NCI-H226 (cell line): Measurements from ENCODE around the gene PMS1.
"Not testable (repeated sequence)": the region's sequence is repeated elsewhere in the genome, so short reads cannot be mapped to it uniquely, and the experiment has no call there.

Experiments used
- DNase-seq: peaks from one replicate; pipeline ENCODE4 v3.0.0-alpha.2; 2015

PMS1 gene

DNA sequence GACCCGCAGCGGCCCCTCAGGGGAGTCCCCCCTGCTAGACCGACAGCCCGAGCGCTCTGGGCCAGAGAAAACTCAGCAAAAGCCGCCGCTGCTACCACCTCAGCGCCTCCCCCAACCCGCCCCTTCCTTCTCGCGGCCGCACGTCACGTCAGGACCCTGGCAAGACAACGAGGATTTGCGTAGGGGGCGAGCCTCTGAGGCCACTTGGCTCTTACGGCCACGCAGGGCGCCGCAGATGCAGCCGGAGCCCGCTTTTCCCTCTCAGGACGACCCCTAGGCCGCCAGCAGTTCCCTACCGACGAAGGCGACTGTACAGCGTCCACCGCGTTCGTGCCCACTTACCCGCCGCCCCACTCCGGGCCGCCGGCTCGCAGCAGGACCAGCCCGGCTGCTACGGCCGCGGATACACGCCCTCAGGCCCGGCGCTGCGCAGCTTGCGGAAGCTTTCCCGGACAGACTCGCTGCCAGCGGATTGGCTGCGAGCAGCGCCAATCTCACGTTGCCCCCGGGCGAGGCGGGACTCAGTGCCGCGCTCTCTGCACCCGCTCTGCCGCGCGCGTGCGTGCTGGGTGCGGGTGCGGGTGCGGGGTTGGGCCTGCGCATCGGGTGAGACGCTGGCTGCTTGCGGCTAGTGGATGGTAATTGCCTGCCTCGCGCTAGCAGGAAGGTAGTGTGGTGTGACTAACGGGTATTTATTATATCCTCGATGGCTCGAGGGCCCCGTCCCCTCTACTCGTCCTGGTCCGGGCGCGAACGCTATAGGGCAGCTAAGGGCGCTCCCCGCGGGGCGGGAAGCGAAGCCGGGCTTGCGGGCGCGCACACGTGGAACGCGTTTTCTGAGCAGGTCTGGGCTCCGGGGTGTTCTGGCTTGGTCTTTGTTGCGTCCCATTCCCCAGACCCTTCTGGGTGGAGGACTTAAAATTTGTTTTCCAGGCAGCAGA lies at the start of gene PMS1, which contains the start of gene ORMDL1:
PMS1 (plus strand) TSS at position 524 of the 941 bp plus-strand sequence. CDS start 7,360 bp downstream, outside the sequence.
ORMDL1 (minus strand) TSS at position 413 of the 941 bp plus-strand sequence. CDS start 1,744 bp downstream, outside the sequence.
- DNase-seq = peak; percentile 96

DNA sequence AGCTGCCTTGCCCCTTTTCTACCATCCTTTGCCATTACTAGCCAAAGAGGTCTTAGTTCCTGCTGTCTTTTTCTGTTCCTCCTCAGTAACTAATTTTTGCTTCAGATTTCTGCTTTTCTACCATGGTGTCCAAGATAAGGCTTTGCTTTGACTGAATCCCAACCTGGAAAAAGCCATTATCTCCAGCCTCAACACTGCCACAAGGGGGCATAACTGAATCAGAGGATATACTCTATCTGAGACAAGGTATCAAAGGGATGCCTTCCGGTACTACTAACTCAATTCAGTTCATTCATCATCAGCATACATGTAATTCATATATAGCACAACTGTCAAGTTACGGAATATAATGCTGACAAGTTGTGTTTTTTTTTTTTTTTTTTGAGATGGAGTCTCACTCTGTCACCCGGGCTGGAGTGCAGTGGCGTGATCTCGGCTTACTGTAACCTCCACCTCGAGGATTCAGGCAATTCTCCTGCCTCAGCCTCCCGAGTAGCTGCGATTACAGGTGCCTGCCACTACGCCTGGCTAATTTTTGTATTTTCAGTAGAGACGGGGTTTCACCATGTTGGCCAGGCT lies 33.1 kb upstream of the PMS1 start:
- peak; percentile 33 for DNase-seq

DNA sequence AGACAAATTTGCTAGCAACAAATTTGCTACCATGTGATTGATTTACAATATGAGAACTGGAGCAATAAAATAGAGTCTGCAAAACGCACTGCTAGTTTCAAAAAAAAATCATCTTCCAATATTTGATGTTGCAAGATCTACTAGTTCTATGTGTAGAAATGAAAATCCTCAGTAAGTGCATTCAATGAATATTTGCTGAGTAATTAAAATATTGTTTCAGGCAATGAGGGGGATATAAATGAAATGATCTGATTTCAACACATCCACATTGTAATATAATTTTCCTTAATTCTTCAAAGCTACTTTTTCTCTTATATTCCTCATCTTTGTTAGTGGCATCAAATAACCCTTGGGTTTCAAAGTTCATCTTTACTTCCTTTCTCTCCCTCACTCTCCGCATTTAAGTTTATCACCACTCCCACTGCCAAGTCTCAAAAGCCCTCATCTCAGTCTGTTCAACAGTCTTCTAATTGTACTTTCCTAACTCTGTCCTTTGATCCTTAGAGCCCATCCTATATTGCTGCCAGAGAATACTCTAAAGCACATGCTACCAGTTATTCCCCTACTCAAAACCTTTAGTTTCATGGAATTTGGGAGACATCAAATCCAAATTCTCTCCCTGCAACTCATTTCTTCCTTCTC lies 27.8 kb upstream of the PMS1 start:
- DNase-seq = no peak

DNA sequence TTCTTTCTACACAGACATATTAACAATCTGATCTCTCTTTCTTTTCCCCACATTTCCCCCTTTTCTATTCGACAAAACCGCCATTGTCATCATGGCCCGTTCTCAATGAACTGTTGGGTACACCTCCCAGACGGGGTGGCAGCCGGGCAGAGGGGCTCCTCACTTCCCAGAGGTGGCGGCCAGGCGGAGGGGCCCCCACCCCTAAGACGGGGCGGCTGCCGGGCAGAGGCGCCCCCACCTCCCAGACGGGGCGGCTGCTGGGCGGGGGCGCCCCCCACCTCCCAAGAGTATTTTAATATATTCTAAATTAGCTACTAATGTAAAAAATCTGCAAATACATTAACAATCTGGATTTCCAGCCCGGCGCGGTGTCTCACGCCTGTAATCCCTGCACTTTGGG lies 24.1 kb upstream of the PMS1 start:
- not testable (repeated sequence) for DNase-seq

DNA sequence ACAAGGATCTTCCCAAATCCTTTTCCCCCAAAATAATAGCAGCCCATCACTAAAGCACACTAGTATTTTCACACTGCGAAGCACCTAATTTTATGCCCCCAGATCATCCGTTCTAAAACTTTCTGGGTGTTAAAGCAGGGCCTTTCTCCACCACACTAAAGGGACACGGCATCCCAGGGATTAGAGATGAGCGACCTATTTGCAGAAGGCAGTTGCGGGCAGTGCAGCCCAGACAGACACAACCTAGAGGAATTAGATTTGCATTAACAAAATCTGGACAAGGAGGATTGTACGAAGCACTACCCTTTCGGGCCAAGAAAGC lies 22.1 kb upstream of the PMS1 start:
- DNase-seq = no peak

DNA sequence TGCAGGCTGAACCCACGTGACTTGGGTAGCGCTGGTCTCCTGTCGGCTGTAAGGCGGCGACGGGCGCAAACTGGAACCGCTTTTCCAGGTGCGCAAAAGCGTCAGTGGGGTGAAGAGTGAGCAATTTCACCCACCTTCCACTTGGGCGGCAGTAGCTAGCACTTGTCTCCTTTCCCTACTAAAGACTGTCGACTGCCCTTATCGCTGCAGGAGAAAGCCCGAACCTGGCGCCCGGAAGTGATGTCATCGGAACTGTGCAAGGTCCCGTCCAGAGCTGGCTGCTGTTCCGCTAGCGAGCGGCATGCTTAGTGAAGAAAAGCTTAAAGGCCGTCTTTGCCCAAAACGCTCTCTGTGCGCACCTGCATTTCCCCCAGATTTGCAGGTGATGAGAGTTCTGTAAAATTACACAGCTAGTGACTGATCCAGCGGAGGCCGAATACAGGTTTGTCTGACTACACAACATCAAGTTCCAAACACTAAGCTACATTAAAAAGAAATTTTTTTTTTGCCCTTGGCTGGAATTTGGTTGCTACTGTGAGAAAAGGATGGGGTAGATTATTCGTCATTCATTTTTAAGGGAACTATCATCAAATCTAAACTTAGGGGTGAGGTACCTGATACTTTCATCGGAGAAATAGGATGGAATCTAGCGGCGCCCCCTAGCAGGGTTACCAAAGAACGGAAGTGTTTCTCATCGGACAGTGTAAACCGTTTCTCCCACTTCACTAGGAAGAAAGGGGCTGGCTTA lies 21.5 kb upstream of the PMS1 start, which contains the start of gene OSGEPL1:
OSGEPL1 (minus strand) TSS at position 242 of the 748 bp plus-strand sequence. CDS start 1,152 bp downstream, outside the sequence.
- DNase-seq = peak; percentile 94

DNA sequence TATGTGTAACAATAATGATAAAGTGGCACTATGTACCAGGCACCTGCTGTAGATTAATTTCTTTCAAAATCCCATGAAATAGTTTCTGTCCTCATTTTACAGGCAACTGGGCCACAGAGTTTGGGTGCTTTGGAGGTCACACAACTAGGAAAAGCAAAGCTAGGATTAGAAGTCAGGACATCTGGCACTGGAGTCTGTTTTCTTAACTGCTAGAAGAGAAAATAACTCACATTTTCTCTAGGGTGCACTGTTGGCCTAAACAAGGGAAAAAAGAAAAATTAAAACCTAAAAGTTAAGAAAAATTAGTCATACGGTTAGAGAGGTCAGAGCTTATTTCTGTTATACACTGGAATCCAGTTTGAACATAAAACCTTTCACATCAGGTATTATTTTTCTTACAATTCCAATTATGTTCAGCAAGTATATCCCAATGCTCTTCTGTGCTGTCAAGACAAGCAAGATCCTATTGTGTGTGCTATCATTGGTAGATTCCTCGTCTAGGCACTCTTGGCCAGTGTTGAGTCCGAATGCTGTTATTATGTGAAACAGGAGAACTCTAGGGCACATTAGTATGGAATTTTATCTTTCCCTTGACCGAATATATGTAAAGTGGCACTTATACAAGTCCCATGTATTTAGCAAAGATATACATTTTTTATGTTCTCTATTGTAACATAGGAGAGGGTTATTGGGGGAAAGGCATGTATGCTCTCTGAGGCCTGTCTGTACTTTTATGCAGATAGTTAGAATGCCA lies 20.2 kb upstream of the PMS1 start:
- DNase-seq = no peak

DNA sequence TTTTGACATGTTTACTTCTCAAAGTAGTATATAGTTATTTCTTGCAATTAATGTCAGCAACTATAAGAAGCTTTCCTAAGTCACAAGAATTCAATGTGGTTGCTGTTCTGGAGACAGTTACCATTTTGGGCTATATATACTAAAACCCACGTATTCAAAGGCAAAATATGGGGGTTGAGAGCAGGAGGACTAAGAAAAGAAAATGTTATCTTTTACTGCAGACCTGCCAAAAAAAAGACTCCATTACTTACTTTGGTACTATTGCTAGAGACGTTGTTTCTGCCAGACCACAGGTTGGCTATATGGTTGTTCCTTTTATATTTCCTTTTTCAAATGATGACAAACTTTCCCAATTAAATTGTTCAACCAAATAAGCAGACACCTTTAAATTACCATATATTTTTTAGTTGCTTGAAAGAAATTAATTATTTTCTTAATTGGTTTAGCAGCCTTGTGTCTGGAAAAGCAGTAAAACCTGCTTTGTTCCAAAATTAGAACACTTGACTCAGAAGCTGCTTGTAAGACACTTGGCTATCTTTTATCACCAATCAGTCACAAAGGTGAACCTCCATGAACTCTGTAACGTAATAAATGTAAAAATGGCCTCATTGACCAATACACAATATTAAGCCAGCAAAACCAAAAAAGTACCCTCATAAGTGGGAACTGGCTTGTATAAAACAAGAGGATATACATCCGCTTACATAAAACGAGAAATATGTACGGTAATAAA lies 13.5 kb upstream of the PMS1 start:
- no peak for DNase-seq

DNA sequence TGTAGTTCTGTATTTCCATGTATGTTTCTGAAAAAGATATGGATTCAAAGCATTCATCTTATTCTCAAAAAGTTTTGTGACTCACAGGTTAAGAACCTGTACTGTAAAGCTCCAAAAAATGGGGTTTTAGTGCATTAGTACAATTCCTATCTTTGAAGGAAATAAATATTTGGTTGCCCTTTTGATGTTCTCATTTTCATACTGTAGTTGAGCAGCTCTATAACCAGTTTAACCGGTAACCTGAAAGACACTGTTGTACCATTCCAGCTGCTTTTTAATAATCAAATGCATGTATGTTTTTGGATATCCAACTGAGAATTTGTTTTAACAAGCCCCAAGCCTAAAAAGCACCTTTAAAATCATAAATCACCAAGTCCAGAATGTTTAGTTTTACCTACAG lies 12.0 kb upstream of the PMS1 start:
- DNase-seq = no peak

DNA sequence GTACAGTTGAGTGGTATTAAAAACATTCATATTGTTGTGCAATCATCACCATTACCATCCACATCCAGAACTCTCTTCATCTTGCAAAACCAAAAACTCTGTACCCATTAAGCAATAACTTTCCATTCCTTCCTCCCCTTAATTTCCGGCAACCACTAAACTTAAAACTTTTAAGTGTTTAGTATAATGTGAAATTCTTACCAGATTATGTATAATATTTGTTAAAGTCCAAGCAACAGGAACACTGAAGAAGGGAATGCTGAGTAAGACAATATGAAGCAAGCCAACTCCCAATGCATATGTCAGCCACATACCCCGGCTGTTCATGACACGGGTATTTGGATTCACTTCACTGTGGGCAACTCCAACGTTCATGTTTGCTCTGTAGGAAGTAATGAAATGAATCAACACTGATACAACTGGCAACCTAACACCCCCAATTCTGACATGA lies 2.0 kb upstream of the PMS1 start:
- peak; percentile 26 for DNase-seq

DNA sequence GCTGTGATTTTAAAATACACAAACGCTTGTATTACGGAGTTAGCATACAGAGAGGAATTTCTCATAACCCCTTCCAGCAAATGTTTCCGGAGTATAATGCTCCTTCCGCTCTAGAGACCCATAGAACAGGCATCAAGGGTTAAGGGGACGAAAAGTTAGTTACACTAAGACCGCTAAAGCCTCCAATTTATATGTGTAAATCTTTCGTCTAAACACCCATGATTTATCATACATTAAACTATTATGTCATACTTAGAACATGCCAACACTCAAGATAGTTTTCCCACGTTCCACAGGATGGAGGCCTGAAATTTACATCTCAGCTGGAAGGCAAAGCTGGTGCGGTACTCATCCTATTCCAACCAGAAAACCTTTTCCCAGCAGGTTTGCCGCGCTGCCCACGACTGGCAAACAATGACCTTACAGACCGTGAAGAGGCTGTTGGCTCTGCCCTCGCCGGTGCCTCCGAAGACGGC lies 761 bp upstream of the PMS1 start:
- DNase-seq = peak; percentile 12

DNA sequence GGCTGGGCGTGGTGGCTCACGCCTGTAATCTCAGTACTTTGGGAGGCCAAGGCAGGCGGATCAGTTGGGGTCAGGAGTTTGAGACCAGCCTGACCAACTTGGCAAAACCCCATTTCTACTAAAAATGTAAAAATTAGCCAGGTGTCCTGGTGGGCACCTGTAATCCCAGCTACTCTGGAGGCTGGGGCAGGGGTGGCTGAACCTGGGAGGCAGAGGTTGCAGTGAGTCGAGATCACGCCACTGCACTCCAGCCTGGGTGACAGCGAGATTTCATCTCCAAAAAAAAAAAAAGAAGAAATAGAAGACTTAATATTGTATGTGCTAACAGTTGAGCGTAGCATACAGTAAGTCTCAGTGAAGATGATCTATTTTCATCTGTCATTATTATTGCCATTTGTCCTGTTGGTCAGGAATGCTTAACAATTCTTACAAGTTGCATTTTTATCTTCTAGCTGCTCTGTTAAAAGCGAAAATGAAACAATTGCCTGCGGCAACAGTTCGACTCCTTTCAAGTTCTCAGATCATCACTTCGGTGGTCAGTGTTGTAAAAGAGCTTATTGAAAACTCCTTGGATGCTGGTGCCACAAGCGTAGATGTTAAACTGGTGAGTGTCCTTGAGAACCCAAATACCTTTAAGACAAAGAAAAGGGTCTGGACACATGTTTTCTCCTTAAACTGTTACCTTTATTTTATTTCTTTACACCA lies 7.2 kb downstream of the PMS1 start:
- no peak for DNase-seq

DNA sequence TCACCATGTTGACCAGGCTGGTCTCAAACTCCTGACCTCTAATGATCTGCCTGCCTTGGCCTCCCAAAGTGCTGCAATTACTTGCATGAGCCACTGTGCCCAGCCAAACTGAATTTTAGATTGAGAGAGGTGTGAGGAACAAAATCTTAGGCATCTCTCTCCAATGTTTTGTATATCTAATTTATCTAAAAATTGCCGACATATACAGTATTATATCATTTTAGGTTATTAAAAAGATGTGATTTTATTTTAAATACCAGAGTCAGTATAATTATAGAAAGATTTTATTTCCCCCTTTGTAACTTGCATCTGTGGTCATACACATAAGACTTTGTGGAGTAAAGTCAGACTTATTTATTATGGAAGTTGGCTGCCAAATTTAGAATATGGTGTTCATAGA lies 10.1 kb downstream of the PMS1 start:
- DNase-seq = no peak

DNA sequence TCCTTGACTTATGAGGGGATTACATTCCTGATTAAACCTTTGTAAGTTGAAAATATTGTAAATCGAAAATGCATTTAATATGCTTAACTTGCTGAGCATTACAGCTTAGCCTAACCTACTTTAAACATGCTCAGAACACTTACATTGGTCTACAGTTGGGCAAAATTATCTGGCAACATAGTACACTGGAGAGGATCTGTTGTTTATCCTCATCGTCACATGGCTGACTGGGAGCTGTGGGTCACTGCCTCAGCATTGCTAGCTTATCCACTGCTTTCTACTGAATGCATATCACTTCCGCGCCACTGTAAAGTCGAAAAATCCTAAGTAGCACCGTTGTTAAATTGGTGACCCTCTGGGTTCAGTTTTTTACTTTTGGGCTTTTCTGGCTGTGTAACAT lies 13.7 kb downstream of the PMS1 start:
- DNase-seq = no peak

DNA sequence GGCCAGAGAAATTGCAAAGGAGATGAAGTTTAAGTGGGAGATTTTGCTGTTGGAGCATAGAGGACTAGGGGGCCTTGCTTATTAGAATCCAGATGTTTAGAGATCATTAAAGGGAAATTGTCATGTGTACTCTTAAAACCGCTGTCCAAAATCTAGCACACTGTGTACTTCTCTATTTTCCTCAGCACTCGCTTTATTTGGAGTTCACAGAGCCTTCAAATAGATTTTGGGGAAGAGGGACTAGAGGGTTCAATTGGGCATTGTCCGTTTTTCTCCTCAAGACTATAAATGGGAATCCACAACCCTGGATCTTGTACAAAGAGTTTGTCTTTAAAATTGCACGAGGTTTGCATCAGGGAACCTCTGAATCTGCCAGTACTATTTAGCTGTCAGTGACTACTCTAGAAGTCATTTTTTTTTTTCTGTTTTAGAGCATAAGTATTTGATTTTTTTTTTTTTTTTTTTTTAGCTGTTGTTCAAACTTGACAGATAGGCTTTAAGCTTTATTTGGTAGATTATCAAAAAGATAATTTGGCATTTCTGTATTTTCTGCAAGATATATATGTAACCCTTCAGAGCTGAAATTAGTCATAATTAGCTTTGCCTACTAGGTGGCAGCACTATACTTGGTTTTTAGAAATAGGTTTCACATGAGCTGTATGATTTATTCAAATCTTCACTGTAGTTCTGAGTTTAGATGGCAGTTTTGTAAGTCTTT lies 14.2 kb downstream of the PMS1 start:
- peak; percentile 33 for DNase-seq

DNA sequence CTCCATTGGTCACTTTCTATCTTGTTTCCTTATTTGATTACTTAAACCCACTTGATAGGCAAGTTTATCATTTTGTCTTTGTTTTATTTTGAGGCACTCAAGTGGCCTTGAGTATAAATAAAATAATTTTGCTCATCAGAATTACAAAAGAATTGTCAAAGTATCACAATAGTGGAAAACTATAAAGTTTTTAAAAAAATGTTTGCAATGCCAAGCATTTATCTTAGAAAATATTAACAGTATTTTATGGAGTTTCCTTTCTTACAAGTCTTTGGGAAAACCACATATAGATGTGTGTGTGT lies 14.7 kb downstream of the PMS1 start:
- no peak for DNase-seq

DNA sequence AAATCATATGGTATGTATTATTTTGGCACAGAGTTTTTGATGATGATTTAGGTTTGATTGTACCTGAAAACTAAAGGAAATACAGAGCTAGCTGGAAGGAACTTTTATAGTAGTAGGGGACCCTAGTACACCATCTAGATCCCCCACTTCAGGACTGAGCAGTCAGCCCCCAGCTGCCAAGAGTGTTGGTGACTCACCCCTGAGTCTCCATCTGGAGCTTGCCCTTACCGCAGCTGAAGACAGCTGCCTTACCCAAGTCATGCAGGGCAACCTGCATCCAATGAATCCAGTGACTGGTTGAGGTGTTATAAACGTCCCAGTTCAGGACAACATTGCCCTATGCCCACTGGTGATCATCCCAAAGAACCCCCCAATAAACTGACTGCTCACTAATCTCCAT lies 15.3 kb downstream of the PMS1 start:
- DNase-seq = peak; percentile 58

DNA sequence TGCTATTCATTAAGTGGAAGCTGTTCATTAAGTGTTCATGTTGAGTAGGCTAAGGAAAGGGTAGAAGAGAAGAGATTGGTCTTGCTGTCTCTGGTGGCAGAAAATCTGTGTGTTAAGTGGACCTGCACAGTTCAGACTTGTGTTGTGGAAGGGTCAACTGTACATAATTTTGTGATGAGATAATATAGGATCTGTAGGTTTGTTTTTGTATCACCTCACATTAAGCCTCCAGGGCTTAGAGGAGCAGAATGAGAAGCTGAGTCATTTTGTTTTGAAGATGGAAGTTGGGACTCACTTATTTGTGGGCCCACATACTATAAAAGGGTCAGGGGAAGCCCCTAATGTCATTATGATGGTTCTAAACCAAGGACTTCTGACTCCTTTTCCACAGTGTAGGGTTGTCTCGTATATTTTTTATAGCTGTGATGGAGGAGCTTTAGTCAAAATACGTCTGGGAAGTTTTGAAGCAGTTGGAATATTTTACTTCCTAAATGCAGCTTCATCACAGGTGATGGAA lies 18.2 kb downstream of the PMS1 start:
- DNase-seq = peak; percentile 29

DNA sequence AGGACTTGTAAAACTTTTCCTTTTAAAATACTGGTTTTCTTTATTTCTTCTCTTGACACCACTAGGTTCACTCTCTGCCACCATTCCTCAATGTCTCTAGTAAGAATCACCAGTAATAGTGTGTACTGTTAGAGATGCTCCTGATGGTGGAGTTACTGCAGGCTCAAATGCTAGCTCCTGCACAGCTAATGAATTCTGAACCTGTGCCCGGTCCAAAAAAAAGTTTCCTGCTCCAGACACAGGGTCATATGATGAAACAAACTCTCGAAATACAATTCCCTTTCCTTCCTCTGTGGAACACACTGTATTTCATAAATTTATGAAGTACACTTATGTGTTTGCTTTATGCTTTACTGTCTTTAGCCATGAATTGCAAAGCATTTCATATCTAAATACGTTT lies 19.2 kb downstream of the PMS1 start:
- DNase-seq = no peak
